Suppressor macrophage treated with lipopolysaccharide for 4 hours (primary cell): ENCODE measurements around the gene METRNL.
A peak's percentile ranks its signal among the peaks of the same experiment; 100 is the strongest.
"Not testable (repeated sequence)": the region's sequence is repeated elsewhere in the genome, so short reads cannot be mapped to it uniquely, and the experiment has no call there.

Experiments used
- DNase-seq: peaks from one replicate; pipeline ENCODE4 v3.0.0-alpha.2; 2020

METRNL gene, protein sequence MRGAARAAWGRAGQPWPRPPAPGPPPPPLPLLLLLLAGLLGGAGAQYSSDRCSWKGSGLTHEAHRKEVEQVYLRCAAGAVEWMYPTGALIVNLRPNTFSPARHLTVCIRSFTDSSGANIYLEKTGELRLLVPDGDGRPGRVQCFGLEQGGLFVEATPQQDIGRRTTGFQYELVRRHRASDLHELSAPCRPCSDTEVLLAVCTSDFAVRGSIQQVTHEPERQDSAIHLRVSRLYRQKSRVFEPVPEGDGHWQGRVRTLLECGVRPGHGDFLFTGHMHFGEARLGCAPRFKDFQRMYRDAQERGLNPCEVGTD

DNA sequence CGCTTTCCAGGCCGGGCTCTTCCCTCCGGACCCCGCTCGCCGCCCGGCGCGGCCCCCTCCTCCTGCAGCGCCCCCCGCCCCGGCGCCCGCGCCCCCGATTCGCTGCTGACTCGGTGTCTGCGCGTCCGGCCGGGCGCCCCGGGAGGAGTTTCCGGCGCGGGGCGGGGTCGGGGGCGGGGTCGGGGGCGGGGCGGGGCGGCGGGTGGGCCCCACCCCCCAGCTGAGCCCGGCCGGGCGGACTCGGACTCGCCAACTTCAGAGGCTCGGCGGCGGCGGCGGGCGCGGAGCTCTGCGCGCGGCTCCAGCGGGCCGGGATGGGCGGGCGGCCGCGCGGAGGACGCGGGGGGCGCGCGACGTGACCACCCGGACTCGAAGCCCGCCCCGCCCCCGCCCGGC lies at the start of gene METRNL:
TSS of gene METRNL (plus strand) at position 258 of the 396 bp plus-strand sequence. CDS start 207 bp downstream, outside the sequence.
- peak; percentile 91 for DNase-seq

DNA sequence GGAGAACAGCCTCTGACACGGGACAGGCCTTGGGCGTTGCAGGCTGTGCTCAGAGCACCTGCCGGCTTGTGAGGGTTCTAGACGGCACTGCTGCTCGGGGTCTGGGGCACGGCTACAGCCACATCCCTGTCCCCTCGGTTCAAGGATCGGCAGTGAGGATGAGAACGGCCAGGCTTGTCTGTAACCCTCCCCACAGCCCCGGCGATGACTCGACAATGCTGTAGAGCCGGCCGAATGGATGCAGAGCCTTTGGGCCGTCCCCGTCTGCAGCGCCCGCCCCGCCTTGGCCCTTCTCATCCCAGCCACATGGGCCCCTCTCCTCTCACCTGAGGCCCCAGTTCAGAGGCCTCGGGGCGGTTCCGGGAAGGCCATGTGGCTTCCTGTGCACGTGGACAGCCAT lies 49.0 kb upstream of the METRNL start:
- no peak for DNase-seq

DNA sequence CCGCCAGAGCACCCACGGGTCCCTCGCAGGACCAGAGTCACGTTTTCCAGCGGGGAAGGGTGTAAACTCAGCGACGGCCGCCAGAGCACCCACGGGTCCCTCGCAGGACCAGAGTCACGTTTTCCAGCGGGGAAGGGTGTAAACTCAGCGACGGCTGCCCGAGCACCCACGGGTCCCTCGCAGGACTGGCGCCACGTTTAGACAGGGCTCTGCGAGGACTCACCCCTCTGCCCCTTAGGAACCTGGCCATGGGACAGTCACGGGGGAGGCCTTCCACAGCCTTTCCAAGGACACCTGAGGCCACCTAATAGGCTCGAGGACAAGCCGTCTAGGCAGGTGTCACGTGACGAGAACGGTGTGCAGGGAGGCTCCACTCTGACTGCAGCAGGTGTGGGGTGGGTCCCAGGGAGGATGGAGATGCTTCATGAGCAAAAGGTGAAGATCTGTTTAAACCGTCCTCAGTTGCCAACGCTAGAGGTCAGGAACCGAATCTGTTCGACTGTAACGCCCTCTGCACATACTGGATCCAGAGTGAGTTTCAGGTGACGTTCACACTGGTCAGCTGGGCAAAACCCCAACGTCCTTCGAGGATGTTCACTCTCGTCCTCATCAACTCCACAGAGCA lies 48.0 kb upstream of the METRNL start:
- no peak for DNase-seq

DNA sequence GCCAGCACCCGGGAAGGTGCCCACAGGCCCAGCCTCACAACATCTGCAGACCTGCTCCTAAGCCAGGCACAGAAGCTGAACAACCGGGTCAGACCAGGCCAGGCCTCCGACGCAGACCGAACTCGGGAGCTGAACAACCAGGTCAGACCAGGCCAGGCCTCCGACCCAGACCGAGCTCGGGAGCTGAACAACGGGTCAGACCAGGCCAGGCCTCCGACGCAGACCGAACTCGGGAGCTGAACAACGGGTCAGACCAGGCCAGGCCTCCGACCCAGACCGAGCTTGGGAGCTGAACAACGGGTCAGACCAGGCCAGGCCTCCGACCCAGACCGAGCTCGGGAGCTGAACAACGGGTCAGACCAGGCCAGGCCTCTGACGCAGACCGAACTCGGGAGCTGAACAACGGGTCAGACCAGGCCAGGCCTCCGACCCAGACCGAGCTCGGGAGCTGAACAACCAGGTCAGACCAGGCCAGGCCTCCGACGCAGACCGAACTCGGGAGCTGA lies 47.4 kb upstream of the METRNL start:
- not testable (repeated sequence) for DNase-seq

GRCh38 chr17:83032781-83033180 lies 46.6 kb upstream of the METRNL start:
- no peak for DNase-seq

DNA sequence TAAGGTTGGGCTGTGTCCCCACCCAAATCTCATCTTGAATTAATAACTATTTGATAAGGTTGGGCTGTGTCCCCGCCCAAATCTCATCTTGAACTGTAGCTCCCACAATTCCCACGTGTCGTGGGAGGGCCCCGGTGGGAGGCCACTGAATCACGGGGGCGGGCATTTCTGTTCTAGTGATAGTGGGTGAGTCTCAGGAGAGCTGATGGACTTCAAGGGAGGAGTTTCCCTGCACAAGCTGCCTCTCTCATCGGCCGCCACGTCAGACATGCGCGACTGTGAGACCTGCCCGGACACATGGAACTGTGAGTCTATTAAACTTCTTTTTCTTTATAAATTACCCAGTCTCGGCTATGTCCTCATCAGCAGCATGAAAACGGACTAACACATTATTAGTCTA lies 44.9 kb upstream of the METRNL start:
- DNase-seq, result no peak

DNA sequence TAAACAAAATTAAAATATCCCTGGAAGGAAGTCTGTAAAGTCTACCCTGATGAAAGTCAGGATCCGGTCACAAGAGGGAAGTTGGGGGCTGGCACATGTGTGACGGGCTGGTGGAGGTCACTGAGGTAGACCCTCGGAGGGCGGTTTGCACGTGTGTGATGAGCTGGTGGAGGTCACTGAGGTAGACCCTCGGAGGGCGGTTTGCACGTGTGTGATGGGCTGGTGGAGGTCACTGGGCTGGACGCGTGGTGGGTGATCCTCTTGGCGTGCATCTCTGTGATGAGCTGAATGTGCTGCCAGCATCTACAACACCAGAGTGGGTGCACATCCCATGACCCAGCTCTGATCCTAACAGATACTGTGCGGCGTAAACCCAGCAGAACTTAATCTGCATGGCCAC lies 43.7 kb upstream of the METRNL start:
- DNase-seq, result no peak

DNA sequence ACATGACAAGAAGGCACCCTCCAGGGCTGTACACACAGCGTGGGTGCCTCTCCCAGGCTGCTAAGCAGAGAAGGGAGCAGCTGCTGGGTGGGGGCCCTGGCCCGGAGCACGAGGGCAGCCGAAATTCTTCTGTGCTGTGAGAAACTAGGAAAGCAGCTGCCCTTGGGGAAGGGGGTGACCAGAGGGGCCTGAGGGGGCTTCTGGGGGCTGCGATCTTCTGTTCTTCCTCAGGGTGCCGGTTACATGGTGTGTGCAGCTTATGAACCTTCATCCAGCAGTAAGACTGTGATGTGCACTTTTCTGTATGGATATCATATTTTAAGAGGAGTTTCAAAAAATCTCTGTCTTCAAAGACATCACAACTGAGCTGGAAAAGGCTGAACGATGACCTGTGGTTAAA lies 43.2 kb upstream of the METRNL start:
- no peak for DNase-seq

DNA sequence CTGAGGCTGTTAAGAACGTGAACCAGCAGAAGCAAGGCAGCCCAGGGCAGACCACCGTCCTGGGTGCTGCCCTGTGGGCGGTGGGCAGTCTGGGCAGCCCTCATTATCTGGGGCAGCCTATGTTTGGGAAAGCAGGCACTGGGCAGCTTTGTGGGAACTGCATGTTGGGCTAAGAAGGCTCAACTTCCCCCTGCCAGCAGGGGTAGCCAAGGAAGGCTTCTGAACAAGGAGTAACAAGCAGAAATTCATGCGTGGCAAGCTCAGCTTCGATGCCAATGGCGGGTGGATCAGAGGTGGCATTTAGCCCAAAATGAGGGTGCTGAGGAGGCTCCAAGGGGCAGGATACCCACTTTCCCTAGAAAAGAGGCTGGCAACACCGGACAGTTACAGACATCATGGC lies 42.7 kb upstream of the METRNL start:
- DNase-seq, result no peak

DNA sequence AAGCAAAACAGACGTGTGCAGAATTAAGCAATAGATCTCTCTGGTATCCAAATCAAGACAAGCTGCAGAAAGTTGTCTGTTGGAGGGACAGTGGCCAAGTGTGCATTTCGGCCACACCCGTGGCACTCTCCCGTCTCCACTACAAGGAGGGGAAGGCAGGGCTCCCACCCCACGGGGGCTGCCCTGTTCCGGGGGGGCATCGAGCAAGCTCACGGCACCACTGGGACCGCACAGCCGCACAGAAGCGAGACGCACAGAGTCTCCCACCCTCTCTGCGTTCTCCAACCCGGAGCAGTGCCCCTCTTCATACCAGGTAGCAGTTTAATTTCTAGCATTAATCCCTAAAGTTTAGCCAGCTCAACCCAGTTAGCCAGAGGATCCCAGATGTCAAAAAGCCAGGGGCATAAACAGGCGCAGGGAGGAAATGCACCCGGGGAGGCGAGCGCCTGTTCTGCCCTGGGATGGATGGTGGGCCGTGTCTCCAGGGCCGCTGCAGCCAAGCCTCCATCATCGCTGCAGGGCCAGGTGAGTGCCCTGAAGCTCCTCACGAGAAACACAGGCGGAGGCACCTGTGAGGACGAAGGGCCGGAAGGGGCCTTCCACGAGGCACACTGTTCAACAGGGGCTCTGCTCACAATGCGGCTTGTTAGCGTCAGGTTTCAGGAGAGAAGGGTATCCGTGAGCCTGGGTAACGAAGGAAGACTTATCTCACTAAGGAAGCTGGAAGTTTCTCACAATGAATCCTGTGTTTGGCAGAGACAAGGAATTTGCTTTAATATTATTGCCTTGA lies 42.1 kb upstream of the METRNL start:
- DNase-seq, result no peak

- DNase-seq, result no peak
Measured at GRCh38 chr17:83037874-83038165, 41.6 kb upstream of the METRNL start.

GRCh38 chr17:83038983-83039382 lies 40.4 kb upstream of the METRNL start:
- DNase-seq, result not testable (repeated sequence)

- no peak for DNase-seq
Measured at GRCh38 chr17:83041305-83041704, 38.1 kb upstream of the METRNL start.

GRCh38 chr17:83042522-83043158 lies 36.8 kb upstream of the METRNL start:
- DNase-seq, result no peak

GRCh38 chr17:83044479-83044878 lies 34.9 kb upstream of the METRNL start:
- DNase-seq, result not testable (repeated sequence)

- no peak for DNase-seq
Measured at GRCh38 chr17:83046448-83047181, 32.8 kb upstream of the METRNL start.

DNA sequence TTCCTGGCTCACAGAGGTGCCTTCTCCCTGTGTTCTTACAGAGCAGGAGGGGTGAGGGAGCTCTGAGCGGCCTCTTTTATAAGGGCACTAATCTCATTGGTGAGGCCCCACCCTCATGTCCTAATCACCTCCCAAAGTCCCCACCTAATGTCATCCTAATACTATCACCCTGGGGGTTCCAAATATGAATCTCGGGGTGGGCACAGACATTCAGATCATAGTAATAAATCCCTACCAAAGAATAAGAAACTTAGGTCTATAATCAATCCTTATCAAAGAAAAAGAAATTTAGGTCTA lies 32.3 kb upstream of the METRNL start:
- DNase-seq, result no peak

DNA sequence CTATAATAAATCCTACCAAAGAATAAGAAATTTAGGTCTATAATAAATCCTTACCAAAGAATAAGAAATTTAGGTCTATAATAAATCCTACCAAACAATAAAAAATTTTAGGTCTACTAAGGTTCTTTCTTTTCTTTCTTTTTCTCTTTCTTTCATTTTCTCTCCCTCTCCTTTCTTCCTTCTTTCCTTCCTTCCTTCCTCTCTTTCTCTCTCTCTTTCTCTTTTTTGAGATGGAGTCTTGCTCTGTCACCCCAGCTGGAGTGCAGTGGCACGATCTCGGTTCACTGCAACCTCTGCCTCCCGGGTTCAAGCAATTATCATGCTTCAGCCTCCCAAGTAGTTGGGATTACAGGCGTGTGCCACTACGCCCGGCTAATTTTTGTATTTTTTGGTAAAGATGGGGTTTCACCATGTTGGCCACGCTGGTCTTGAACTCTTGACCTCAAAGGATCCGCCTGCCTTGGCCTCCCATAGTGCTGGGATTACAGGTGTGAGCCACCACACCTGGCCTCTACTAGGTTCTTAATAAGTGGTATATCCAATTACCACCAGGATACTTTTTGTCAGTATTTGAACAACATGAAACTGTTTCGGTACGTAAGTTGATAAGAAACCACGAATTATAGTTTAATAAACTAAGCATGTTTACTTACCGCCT lies 31.5 kb upstream of the METRNL start:
- DNase-seq, result not testable (repeated sequence)

- no peak for DNase-seq
Measured at GRCh38 chr17:83050651-83051395, 28.6 kb upstream of the METRNL start.

DNA sequence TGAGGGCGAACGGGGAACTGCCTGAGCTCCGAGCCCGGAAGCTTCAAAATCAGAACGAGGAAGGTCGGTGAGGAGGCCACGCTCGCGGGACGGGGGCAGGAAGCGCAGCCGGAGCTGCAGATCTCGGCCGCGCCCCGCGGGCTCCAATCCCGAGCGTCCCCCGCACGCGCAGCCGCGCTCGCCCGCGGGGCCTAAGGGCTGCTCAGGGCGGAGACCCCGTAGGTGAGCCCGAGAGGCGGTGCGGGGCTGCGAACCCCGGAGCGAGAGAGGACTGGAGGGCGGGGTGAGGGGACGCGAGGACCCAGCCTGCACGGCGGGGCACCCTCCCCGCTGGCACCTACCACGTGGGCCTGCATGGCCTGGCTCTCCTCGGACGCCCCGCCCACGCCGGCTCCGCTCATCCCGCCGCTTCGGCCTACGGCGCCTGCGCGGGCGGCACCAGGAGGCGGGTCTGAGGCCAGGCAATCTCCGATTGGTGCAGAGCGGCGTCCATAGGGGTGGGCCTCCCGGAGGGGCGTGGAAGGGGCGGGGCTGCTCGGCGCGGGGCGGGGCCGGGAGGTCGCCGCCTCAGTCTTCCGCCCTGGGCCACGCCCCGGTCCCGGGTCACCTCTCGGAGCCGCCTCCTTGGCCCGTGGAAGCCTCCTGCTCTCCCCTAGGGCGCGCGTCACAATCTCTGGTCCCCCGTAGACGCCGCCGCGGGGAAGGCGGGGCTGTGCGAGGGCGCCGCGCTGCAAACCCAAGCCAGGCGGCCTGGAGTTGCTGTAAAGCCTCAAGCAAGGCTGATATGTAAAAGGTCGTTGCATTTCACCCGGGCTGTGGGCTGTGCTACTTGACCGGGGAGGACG lies 27.8 kb upstream of the METRNL start:
- DNase-seq, result peak; percentile 100

- DNase-seq, result no peak
Measured at GRCh38 chr17:83052241-83052564, 27.2 kb upstream of the METRNL start.
